Memory B cell (primary cell): ENCODE data around the gene RRAGB.
"Not testable (repeated sequence)": the region's sequence is repeated elsewhere in the genome, so short reads cannot be mapped to it uniquely, and the experiment has no call there.

Experiments
- ATAC-seq: fragments of 150-1000 bp; cut with Tn5 transposase; 2 replicates; pipeline ENCODE4 v1.10.0; 2021; ENCODE audit warnings: low read depth, mild to moderate bottlenecking, moderate library complexity
- DNase-seq, 2 donors: peaks; one replicate each; pipeline ENCODE4 v3.0.0; 2022; ENCODE audit warnings: low spot score in 2 of 2
- H3K27ac Mint-ChIP-seq: one replicate; pipeline ENCODE4 v1.8.0; 2022; ENCODE audit warnings: mild to moderate bottlenecking, moderate library complexity, mixed read lengths
- H3K27me3 Mint-ChIP-seq: one replicate; pipeline ENCODE4 v1.8.0; 2022; ENCODE audit warnings: mixed read lengths
- H3K36me3 Mint-ChIP-seq: one replicate; pipeline ENCODE4 v1.8.0; 2022; ENCODE audit warnings: mild to moderate bottlenecking, mixed read lengths
- H3K4me1 Mint-ChIP-seq: one replicate; pipeline ENCODE4 v1.8.0; 2022; ENCODE audit warnings: mixed read lengths
- H3K4me3 Mint-ChIP-seq: one replicate; pipeline ENCODE4 v1.8.0; 2022; ENCODE audit warnings: mild to moderate bottlenecking, moderate library complexity, mixed read lengths
- H3K9me3 Mint-ChIP-seq: one replicate; pipeline ENCODE4 v1.8.0; 2022; ENCODE audit warnings: mixed read lengths

RRAGB gene

DNA sequence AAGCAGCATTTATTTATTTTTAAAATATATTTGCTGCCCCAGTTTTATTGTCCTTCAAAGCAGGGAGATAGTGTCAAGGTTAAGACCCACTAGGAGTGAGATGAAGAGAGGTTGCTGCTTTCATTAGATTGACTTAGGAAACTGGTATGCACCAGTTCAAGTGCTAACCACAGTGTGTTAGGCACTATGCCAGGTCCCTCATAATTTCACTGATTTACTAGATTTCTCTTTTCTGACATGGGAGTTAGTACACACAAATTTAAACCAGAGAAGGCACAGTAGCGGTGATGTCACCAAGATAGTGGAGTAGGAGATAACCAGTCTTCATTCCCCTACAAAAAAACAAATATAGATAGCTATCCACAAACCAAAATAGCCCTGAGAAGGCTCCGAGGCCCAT, 14.3 kb downstream of the RRAGB start:
- Mint-ChIP-seq H3K27ac (no peak overlapping the region), H3K9me3 (peaks cover 4% of the 10 kb centered on the region), H3K4me1 (peaks cover 6% of the 10 kb centered on the region), H3K27me3 (no peaks in the 10 kb centered on the region), H3K4me3 (no peak overlapping the region), H3K36me3 (peaks cover 46% of the 10 kb centered on the region)
- ATAC-seq (no peak), DNase-seq (no peak)

DNA sequence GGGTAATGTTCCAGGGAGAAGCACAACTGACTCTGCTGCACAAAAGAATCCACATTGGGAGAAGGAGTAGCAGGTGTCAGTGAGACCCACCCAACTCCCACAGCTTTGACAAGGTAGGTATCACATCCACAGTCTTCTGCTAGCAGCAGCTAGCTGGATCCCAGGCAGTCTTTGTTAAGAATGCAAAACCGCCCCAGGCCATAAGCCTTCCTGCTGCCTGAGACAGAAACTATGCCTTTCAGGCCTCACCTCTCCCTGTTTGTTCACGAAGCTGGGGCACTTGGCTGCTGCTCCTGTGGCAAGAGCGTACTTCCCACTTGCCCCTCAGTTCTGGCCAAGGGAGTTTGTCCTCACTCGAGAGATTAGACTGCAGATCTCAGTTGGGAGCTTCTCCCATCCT, 21.4 kb downstream of the RRAGB start:
- no peak overlapping the region for H3K4me3 Mint-ChIP-seq
- H3K36me3 Mint-ChIP-seq = peaks cover 36% of the 10 kb centered on the region
- H3K4me1 Mint-ChIP-seq = peaks cover 5% of the 10 kb centered on the region
- peaks cover 4% of the 10 kb centered on the region for H3K9me3 Mint-ChIP-seq
- no peak for ATAC-seq
- DNase-seq = no peak
- no peak overlapping the region for H3K27ac Mint-ChIP-seq
- H3K27me3 Mint-ChIP-seq = no peaks in the 10 kb centered on the region

DNA sequence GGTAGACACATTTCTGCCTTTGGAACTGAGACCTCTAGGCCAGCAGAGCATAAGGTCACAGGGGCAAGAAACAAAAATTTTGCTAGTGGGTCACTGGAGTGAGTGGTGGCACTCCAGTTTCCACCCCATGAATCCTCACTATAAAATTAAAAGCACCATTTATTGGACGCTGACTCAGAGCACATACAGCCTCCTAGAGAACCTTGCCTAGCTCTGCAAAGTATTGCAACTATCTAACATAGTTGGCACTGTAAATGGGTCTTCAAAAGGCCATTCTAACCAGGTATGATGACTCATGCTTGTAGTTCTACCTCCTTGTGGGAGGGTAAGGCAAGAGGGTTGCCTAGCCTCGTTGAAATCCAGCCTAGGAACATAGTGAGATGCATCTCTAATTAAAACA, 25.1 kb downstream of the RRAGB start:
- ATAC-seq (no peak), DNase-seq (no peak)

GRCh38 chrX:55748463-55748862, 30.9 kb downstream of the RRAGB start:
- not testable (repeated sequence) for H3K4me1 Mint-ChIP-seq, ATAC-seq, H3K4me3 Mint-ChIP-seq, H3K27ac Mint-ChIP-seq, H3K27me3 Mint-ChIP-seq, H3K9me3 Mint-ChIP-seq, DNase-seq
- peaks cover 17% of the 10 kb centered on the region for H3K36me3 Mint-ChIP-seq

More for the DNA sequence above, 25.1 kb downstream of the RRAGB start:
- Mint-ChIP-seq H3K4me3 (no peak overlapping the region), H3K9me3 (no peaks in the 10 kb centered on the region), H3K27me3 (no peaks in the 10 kb centered on the region), H3K27ac (no peak overlapping the region), H3K36me3 (peaks cover 25% of the 10 kb centered on the region), H3K4me1 (peaks cover 4% of the 10 kb centered on the region)

DNA sequence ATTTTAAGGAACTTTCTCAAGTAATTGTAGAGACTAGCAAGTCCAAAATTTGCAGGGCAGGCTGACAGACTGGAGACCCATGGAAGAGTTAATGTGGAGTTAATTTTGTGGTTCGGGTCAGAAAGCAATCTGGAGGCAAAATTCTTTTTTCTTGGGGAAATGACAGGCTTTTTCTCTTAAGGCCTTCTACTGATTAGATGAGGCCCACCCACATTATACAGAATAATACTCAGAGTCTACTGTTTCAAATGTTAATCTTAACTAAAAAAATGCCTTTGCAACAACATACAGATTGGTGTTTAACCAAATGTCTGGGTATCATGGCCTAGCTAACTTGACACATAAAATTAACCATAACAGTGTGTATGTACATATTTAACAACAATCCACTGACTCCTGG, 32.7 kb downstream of the RRAGB start:
- Mint-ChIP-seq H3K9me3 (no peaks in the 10 kb centered on the region), H3K27ac (no peak overlapping the region), H3K4me3 (no peak overlapping the region), H3K4me1 (no peaks in the 10 kb centered on the region), H3K36me3 (peaks cover 13% of the 10 kb centered on the region), H3K27me3 (no peaks in the 10 kb centered on the region)
- DNase-seq (no peak), ATAC-seq (no peak)

GRCh38 chrX:55754861-55755294, 37.3 kb downstream of the RRAGB start:
- no peak overlapping the region for H3K27ac Mint-ChIP-seq
- no peaks in the 10 kb centered on the region for H3K9me3 Mint-ChIP-seq
- ATAC-seq = no peak
- H3K4me1 Mint-ChIP-seq = no peaks in the 10 kb centered on the region
- no peaks in the 10 kb centered on the region for H3K27me3 Mint-ChIP-seq
- no peak overlapping the region for H3K4me3 Mint-ChIP-seq
- no peak for DNase-seq
- peaks cover 20% of the 10 kb centered on the region for H3K36me3 Mint-ChIP-seq

GRCh38 chrX:55758033-55758432, 40.5 kb downstream of the RRAGB start:
- H3K9me3 Mint-ChIP-seq = peaks cover 3% of the 10 kb centered on the region
- H3K36me3 Mint-ChIP-seq = peaks cover 29% of the 10 kb centered on the region
- H3K4me3 Mint-ChIP-seq = no peak overlapping the region
- no peaks in the 10 kb centered on the region for H3K4me1 Mint-ChIP-seq
- DNase-seq = no peak
- no peaks in the 10 kb centered on the region for H3K27me3 Mint-ChIP-seq
- H3K27ac Mint-ChIP-seq = peak overlapping the region; percentile 68
- no peak for ATAC-seq

GRCh38 chrX:55759478-55759877, 41.9 kb downstream of the RRAGB start:
- DNase-seq (no peak), ATAC-seq (no peak)
- H3K36me3 Mint-ChIP-seq = peaks cover 35% of the 10 kb centered on the region
- H3K4me1 Mint-ChIP-seq = no peaks in the 10 kb centered on the region
- H3K9me3 Mint-ChIP-seq = peaks cover 3% of the 10 kb centered on the region
- no peaks in the 10 kb centered on the region for H3K27me3 Mint-ChIP-seq
- H3K4me3 Mint-ChIP-seq = no peak overlapping the region
- no peak overlapping the region for H3K27ac Mint-ChIP-seq

- no peaks in the 10 kb centered on the region for H3K27me3 Mint-ChIP-seq
- peaks cover 27% of the 10 kb centered on the region for H3K36me3 Mint-ChIP-seq
- ATAC-seq = no peak
- H3K27ac Mint-ChIP-seq = no peak overlapping the region
- no peak overlapping the region for H3K4me3 Mint-ChIP-seq
- peaks cover 1% of the 10 kb centered on the region for H3K9me3 Mint-ChIP-seq
- no peak for DNase-seq
- H3K4me1 Mint-ChIP-seq = no peaks in the 10 kb centered on the region
These were observed 49.6 kb downstream of the RRAGB start for GRCh38 chrX:55767100-55767499.

- DNase-seq, H3K4me1 Mint-ChIP-seq, H3K9me3 Mint-ChIP-seq, H3K27me3 Mint-ChIP-seq, H3K4me3 Mint-ChIP-seq, ATAC-seq, H3K27ac Mint-ChIP-seq: not testable (repeated sequence)
- H3K36me3 Mint-ChIP-seq = peaks cover 37% of the 10 kb centered on the region
These were observed 56.9 kb downstream of the RRAGB start for GRCh38 chrX:55774419-55774818.

DNA sequence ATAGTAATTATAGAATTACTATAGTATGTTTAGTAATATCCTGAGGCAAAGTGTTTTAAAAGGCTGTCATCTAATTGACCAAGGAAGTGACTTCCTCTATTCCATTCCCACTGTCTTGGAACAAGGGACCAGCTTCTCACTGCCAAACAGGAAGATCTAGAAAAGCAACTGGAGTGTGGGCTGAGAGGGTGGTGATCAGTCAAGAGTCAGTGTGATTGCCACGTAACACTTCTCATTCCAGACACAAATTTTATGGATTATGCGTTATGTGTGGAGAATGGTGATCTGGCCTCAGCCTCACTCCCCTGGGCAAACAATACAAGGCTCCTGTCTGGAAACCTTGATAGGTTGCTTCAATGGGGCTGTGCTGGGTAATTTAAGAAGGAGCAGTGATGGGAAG, 60.0 kb downstream of the RRAGB start:
- Mint-ChIP-seq H3K4me3 (no peak overlapping the region), H3K4me1 (peaks cover 2% of the 10 kb centered on the region), H3K36me3 (peaks cover 23% of the 10 kb centered on the region), H3K9me3 (no peaks in the 10 kb centered on the region), H3K27ac (no peak overlapping the region), H3K27me3 (no peaks in the 10 kb centered on the region)
- DNase-seq = no peak
- ATAC-seq = no peak

DNA sequence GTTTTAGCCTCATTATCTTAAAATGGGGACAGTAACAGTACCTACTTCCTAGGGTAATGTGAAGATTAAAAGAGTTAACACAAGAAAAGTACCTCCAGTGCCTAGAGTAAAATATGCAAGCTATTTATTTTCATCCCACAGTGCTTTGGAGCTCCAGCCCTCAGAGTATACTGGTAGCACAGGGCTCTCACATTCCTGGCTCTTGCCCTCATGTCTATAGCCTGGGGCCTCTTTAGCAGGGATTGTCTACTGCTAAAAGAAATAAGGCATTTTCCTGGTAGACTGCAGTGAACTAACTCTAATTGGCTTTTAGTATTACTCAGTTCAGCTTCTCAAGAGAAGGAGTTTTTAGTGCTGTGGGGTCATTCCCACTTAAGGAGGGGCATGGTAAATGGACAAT, 60.8 kb downstream of the RRAGB start:
- peaks cover 2% of the 10 kb centered on the region for H3K4me1 Mint-ChIP-seq
- no peak overlapping the region for H3K4me3 Mint-ChIP-seq
- DNase-seq = no peak
- no peaks in the 10 kb centered on the region for H3K27me3 Mint-ChIP-seq
- ATAC-seq = no peak
- H3K27ac Mint-ChIP-seq = no peak overlapping the region
- H3K9me3 Mint-ChIP-seq = no peaks in the 10 kb centered on the region
- peaks cover 17% of the 10 kb centered on the region for H3K36me3 Mint-ChIP-seq

DNA sequence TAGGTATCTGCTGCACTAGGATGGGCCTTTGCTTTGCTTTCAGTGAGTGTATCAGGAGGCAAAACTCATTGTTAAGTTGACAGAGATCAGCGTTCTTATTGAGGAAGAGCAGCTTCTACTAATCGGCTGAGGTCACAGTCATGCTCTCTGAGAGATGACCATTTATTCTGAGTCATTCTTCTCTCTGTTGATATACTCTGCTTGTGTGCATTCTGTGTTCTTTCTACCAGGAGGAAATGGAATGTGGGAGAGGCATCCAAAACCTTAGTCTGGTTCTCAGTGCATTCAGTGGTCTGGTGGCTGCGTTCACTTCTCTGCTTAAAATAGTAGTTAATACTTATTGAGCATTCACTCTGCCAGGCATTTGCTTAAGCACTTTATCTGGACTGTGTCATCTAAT, 66.2 kb downstream of the RRAGB start:
- Mint-ChIP-seq H3K4me1 (peaks cover 7% of the 10 kb centered on the region), H3K9me3 (no peaks in the 10 kb centered on the region), H3K27me3 (no peaks in the 10 kb centered on the region), H3K4me3 (no peak overlapping the region), H3K36me3 (peaks cover 4% of the 10 kb centered on the region), H3K27ac (no peak overlapping the region)
- DNase-seq (no peak), ATAC-seq (no peak)

GRCh38 chrX:55787063-55787462, 69.5 kb downstream of the RRAGB start:
- H3K27ac Mint-ChIP-seq = no peak overlapping the region
- no peak for ATAC-seq
- peaks cover 4% of the 10 kb centered on the region for H3K36me3 Mint-ChIP-seq

DNA sequence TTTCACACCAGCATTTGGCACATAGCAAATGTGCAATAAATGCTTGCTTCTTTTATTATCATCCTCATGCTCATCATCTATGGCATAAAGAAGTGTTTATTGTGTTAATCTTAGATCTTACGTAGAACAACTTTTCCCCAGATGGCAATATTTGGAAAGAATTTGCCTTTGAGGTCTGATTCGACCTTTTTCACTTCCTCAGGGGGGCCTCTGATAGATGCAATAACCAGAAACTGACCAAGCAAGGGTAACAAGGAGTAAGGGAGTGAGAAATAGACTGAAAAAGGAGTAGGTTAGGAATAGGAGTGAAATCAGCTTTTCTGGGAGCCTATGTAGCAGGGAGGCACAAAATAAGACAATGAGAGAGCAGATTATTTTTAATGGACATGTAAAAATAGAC, 70.2 kb downstream of the RRAGB start:
- DNase-seq = no peak

More at GRCh38 chrX:55787063-55787462, 69.5 kb downstream of the RRAGB start:
- H3K27me3 Mint-ChIP-seq = no peaks in the 10 kb centered on the region
- no peaks in the 10 kb centered on the region for H3K9me3 Mint-ChIP-seq
- peaks cover 7% of the 10 kb centered on the region for H3K4me1 Mint-ChIP-seq
- no peak for DNase-seq
- no peak overlapping the region for H3K4me3 Mint-ChIP-seq

More for the DNA sequence above, 70.2 kb downstream of the RRAGB start:
- Mint-ChIP-seq H3K36me3 (peaks cover 4% of the 10 kb centered on the region), H3K4me1 (peaks cover 7% of the 10 kb centered on the region), H3K9me3 (no peaks in the 10 kb centered on the region), H3K27me3 (no peaks in the 10 kb centered on the region), H3K27ac (no peak overlapping the region), H3K4me3 (no peak overlapping the region)
- no peak for ATAC-seq
